ENCODE data around the gene ADAMTSL2.
A peak's percentile ranks its signal among the peaks of the same experiment; 100 is the strongest.

The ADAMTSL2 gene

GRCh38 chr9:133534346-133535291, at the start of gene ADAMTSL2:
Gene ADAMTSL2, plus strand, starts transcription at chr9:133534704. Its CDS starts 2,009 bp downstream, at chr9:133536713.
- peak; percentile 84 for DNase-seq (ENCODE audit: low spot score)

GRCh38 chr9:133485531-133486260, 48.8 kb upstream of the ADAMTSL2 start:
- no peak for DNase-seq (ENCODE audit: low spot score)

DNA sequence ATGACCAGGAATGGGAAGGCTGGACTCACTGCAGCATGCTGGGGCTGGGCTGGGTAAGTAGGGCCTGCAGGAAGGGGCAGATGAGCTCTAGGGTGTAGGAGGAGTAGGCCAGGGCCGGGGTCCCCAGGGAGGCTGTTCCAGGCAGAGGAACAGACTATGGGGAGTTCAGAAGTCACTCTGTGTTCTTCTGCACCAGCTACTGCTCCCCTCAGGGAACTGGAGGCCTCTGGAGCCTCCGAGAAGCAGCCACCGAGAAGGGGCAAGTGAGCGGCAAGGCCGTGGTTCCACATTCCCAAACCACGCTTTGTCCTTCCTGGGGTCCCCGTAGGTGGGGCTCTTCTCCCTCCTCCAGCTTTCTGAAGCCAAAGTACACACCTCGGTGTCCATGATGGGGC, 47.2 kb upstream of the ADAMTSL2 start:
- DNase-seq (ENCODE audit: low spot score): no peak

DNA sequence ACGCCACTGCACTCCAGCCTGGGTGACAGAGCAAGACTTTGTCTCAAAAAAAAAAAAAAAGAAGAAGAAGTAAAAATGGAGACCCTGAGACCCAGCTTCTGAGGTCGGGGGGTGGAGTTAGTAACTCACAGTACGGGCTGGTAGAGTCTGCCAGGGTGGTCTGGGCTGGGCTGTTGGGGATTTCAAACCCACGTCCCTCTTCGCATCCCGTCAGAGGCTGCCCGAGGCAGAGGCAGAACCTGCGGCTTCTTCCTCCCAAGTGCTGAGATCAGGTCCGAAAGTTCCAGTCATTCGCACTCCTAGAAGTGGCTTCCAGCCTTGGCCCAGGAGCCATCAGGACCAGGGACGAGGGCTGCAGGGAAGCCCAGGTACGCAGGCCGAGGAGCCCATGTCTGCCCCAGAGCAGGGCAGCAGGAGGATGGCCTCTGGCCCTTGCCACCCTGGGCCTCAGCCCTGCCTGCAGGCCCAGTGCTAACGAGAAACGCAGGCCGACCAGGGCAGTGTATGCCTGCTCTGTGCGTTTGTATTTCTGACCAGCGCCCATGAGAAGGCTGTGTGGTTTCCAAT, 45.7 kb upstream of the ADAMTSL2 start:
- DNase-seq (ENCODE audit: low spot score): no peak

GRCh38 chr9:133489253-133490190, 45.0 kb upstream of the ADAMTSL2 start:
- no peak for DNase-seq (ENCODE audit: low spot score)

GRCh38 chr9:133490201-133490681, 44.3 kb upstream of the ADAMTSL2 start:
- no peak for DNase-seq (ENCODE audit: low spot score)

- no peak for DNase-seq (ENCODE audit: low spot score)
Measured at GRCh38 chr9:133490865-133491655, 43.4 kb upstream of the ADAMTSL2 start.

GRCh38 chr9:133491656-133491925, 42.9 kb upstream of the ADAMTSL2 start:
- DNase-seq (ENCODE audit: low spot score): no peak

- DNase-seq (ENCODE audit: low spot score): no peak
Measured at GRCh38 chr9:133492061-133493021, 42.2 kb upstream of the ADAMTSL2 start.

DNA sequence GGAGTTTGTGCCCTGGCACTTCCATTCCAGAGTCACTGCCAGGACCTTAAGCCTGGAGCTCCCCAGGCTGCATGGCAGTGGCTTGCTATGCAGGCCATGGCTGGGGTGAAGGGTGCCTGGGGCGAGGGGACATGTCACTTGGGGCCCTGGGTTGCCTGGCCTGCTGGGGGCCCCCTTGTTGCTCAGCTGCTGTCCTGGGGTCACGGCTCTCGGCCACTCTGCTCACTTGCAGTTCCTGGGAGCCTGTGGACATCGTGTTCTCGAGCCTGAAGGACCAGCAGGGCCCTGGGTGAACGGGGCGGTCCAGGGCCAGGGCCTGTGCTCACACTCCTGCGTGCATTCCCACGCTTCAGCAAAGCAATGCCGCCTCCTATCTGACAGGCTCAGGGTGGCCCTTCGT, 41.1 kb upstream of the ADAMTSL2 start:
- DNase-seq (ENCODE audit: low spot score): no peak

GRCh38 chr9:133493845-133494540, 40.5 kb upstream of the ADAMTSL2 start:
- no peak for DNase-seq (ENCODE audit: low spot score)

DNA sequence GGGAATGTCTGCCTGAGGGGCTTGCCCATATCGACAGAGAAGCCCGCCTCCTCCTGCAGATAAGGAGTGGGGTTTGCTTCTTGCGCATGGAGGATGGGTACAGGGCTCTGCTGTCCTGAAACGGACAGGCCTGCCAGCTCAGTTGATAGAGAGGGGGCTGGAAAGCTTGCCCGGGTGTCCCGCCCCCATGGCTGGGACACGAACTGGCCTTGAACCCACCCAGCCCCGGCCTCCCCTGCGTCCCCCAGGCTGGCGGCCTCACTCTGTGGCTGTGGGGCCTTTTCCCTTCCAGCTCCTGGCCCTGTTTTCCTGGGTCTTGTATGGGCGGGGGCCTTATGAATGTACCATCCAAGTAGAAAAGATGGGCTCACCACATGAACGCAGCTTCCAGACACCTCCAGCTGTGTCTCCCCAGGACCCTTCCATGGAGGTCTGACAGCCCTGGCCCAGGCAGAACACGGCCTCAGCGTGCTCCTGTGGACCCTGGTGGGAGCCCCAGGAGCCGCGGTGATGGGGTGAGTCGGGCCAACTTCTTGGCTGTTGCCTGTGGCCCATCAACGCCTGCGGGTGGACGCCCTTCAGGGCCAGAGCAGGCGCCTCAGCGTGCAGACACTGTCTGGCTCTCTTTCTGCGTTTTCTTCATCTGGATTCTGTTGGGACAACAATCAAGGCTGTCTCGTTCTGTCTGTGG, 39.7 kb upstream of the ADAMTSL2 start:
- DNase-seq (ENCODE audit: low spot score): no peak

DNA sequence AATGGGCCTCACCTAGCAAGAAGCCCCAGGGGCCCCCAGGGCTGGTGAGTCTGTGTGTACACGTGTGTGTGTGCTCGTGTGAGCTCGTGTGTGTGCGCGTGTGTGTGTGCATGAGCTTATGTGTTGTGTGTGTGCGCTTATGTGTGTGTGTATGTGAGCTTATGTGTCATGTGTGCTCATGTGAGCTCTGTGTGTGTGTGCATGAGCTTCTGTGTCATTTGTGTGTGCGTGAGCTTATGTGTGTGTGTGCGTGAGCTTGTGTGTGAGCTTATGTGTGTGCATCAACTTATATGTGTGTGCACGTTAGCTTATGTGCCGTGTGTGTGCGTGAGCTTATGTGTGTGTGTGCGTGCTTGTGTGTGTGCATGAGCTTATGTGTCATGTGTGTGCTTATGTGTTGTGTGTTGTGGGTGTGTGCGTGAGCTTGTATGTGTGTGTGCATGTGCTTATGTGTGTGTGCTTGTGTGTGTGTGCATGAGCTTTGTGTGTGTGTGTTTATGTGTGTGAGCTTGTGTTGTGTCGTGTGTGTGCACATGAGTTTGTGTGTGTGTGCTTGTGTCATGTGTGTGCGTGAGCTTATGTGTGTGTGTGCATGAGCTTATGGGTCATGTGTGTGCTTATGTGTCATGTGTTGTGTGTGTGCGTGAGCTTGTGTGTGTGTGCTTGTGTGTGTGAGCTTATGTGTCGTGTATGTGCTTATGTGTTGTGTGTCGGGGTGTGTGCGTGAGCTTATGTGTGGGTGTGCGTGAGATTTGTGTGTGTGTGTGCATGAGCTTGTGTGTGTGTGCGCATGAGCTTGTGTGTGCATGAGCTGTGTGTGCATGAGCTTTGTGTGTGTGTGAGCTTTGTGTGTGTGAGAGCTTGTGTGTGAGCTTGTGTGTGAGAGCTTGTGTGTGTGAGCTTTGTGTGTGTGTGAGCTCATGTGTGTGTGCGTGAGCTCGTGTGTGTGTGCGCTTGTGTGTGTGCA, 38.9 kb upstream of the ADAMTSL2 start:
- DNase-seq (ENCODE audit: low spot score): no peak

DNA sequence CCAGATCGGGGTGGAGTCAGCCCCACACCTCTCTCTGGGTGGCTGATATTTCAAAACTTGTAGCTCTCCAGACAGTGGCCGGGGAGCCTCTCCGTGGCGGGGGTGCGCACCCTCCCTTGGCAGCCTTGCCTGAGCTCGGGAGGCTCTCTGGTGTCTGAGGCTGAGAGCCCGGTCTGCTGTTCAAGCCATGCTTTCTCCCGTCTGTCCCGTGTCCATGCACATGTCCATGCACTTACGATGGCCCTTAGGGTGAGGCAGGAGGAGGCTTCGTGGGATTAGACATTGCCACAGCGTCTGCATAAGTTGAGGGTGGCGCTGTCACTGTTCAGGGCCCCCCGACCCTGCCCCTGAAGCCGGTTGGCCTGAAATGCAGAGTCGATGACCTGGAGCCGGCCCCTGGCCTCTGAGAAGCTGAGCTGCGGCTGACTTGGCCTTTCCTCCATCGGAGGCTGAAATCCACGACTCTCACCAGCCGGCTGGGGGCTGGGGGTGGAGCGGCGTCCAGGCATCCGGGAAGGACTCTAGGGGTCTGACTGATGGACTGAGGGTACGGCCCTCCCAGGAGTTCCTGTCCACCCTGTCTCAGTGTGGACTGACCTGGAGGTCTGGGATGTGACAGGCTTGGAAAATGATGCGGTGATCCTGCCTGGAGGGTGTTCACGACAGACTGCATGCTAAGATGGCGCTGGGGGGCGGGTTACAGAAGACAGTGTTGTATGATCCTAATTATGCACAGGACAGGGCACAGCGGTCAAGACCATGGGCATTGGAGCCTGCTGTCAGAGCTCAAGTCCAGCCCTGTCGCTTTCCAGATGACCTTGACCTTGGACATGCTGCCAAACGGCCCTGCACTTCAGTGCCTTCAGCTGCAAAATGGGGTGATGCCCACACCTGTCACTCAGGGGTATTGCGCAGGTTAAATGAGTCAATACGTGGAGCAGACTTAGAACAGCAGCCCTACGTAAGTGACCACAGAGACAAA, 37.4 kb upstream of the ADAMTSL2 start:
- no peak for DNase-seq (ENCODE audit: low spot score)

DNA sequence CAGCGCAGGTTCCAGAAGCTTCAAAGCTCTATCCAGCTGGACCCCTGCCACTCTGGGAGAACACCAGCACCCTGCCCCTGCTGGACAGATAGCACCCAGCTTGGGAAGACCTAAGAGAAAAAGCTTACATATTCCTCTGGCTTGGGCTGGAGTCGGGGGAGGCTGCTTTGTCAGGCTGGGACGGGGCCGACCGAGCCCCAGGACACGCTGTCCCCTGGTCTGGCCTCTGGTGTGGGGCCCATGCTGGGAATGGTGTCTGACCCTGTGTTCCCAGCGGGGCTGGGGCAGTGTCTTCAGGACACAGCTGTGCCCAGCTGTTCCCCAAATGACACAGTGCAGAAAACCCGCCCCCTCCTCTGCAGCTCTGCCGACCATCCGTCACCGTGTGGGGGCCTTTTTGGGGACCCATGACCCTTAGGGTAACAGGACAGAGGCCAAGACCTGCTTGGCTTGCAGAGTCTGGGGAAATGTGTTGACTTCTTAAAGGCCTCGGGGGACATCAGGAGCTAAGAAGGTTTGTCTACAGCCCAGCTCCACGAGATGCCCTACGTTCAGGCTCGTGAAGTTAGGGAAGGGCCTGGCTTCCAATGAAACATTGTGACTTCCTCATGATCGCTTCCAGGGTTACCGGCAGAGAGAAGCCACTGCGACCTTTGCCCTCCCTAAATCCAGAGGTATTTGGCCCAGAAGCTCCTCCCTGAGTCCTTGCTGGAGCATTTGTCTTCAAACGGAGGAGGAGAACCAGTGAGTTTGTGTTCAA, 35.2 kb upstream of the ADAMTSL2 start:
- no peak for DNase-seq (ENCODE audit: low spot score)
